CD4-positive, alpha-beta T cell (primary cell): ENCODE data around the gene RAD51B. TPM values are rescaled to one million over a fixed set of nuclear protein-coding genes. Genes with fewer than 3 reads are reported as not detected.

Source experiments
- ATAC-seq: fragments of 200-7000 bp; cut with Tn5 transposase; one replicate; pipeline ENCODE4 v1.10.0; 2022; ENCODE audit warnings: mild to moderate bottlenecking; ENCODE audit not compliant: poor library complexity
- CTCF ChIA-PET: fragments of 350-600 bp; sonication (Branson Sonifier 250); formaldehyde crosslinking; loops from one replicate; lab custom pipeline; 2021; ENCODE audit warnings: antibody characterized with exemption, inconsistent platforms; lab: Charles Lee
- POLR2A ChIA-PET: fragments of 350-600 bp; sonication (Branson Sonifier 250); formaldehyde crosslinking; loops from one replicate; lab custom pipeline; 2021; ENCODE audit warnings: antibody characterized with exemption, inconsistent platforms; lab: Charles Lee
- DNase-seq, 14 experiments: peaks; one replicate each; pipeline ENCODE4 v3.0.0-alpha.2; 2013 to 2020; ENCODE audit warnings: mixed read lengths in 2 of 14
- H3K27ac ChIP-seq, 2 donors: one replicate each; pipeline versions ENCODE4 v1.5.1 to v1.7.0; 2013; ENCODE audit warnings: low read length in 2 of 2, low read depth in 1 of 2, mild to moderate bottlenecking in 1 of 2
- H3K27me3 ChIP-seq, 2 experiments: 1 replicate in 1 of 2; 2 replicates in 1 of 2; pipeline versions ENCODE4 v1.6.1 to v1.7.0; 2013; ENCODE audit warnings: low read length in 2 of 2, control low read depth in 1 of 2, mild to moderate bottlenecking in 1 of 2, moderate library complexity in 1 of 2; ENCODE audit not compliant: insufficient read depth in 2 of 2, control insufficient read depth in 1 of 2
- H3K36me3 ChIP-seq: one replicate; pipeline ENCODE4 v1.6.1; 2013; ENCODE audit warnings: low read length, control low read depth; ENCODE audit not compliant: insufficient read depth
- H3K4me1 ChIP-seq: one replicate; pipeline ENCODE4 v1.6.1; 2013; ENCODE audit warnings: low read length, control low read depth; ENCODE audit not compliant: insufficient read depth
- H3K4me3 ChIP-seq: one replicate; pipeline ENCODE4 v1.5.1; 2013; ENCODE audit warnings: mild to moderate bottlenecking, low read length, moderate library complexity
- H3K9me3 ChIP-seq, 2 experiments: 1 replicate in 1 of 2; 2 replicates in 1 of 2; pipeline versions ENCODE4 v1.6.1 to v1.7.0; 2013; ENCODE audit warnings: low read length in 2 of 2, mild to moderate bottlenecking in 2 of 2, control low read depth in 1 of 2, moderate library complexity in 1 of 2; ENCODE audit not compliant: control insufficient read depth in 1 of 2, insufficient read depth in 1 of 2
- H3K27ac Mint-ChIP-seq: one replicate; pipeline ENCODE4 v1.8.0; 2020; ENCODE audit warnings: mixed read lengths
- H3K27me3 Mint-ChIP-seq: one replicate; pipeline ENCODE4 v1.8.0; 2021; ENCODE audit warnings: mixed read lengths
- H3K36me3 Mint-ChIP-seq: one replicate; pipeline ENCODE4 v1.8.0; 2021; ENCODE audit warnings: low read depth, mixed read lengths
- H3K4me1 Mint-ChIP-seq: one replicate; pipeline ENCODE4 v1.8.0; 2021; ENCODE audit warnings: low read depth, mixed read lengths
- H3K4me3 Mint-ChIP-seq: one replicate; pipeline ENCODE4 v1.8.0; 2020; ENCODE audit warnings: mild to moderate bottlenecking, mixed read lengths
- H3K9me3 Mint-ChIP-seq: one replicate; pipeline ENCODE4 v1.8.0; 2020; ENCODE audit warnings: mixed read lengths
- intact Hi-C, 2 experiments: fragments of 100-400 bp; cut with DNase I in 1 of 2; cut with micrococcal nuclease in 1 of 2; formaldehyde crosslinking; loops; one replicate each; pipeline versions ENCODE4 v1.15.1 to v1.9.0; 2023 to 2025; cut with DNase I, micrococcal nuclease
- total RNA-seq, 174 experiments: library from RNA in 2 of 174; stranded (reverse) in 2 of 174; gene quantifications; one replicate each; pipeline ENCODE4 v1.2.3 and lab custom pipeline; 2021 to 2026
- TF ChIP-seq, protein P1 (sequence below): fragments of 200-600 bp; IDR thresholded peaks from one replicate; pipeline ENCODE4 v1.8.0; 2022; ENCODE audit warnings: antibody characterized with exemption, mild to moderate bottlenecking

The RAD51B gene
- total RNA-seq, 2 experiments from 2014 or later: 18.4 to 20.0 TPM

DNA sequence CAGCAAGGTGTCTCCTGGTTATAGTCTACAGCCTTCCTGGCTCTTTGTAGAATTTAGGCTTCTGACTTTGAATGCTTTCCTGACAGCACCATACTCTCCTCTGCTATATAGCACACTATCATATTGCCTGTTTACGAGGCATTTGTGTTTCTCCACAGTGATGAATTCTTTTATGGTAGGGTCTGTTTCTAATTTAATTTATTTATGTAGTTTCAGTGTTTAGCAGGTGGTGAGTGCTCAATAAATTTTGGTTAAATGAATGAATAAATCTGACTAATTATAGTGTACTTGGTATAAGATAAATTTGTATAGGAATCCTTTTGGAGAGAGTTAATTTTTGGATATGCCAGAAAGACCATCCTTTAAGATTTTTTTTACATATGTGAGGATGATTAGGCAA, 115.3 kb downstream of the RAD51B start:
- Histone ChIP-seq H3K27me3 (no peaks in the 10 kb centered on the region), H3K4me1 (no peaks in the 10 kb centered on the region), H3K36me3 (no peaks in the 10 kb centered on the region), H3K4me3 (no peak overlapping the region), H3K9me3 (peaks cover 11 to 12% of the 10 kb centered on the region in 2 experiments), H3K27ac (no peak overlapping the region)
- H3K4me3 Mint-ChIP-seq: no peak overlapping the region
- POLR2A ChIA-PET: interaction anchor here (1.0 to 1.4 kb wide), 2 partner anchors 880 to 885 kb away, joined by 3 to 4 read pairs; no protein-coding TSS in a partner anchor
- no peak for ATAC-seq
- CTCF ChIA-PET: interaction anchor here (1.1 to 1.7 kb wide), 2 partner anchors 314 to 882 kb away, joined by 4 to 6 read pairs; no protein-coding TSS in a partner anchor
- H3K36me3 Mint-ChIP-seq: peaks cover 7% of the 10 kb centered on the region
- TF ChIP-seq, protein P1, sequence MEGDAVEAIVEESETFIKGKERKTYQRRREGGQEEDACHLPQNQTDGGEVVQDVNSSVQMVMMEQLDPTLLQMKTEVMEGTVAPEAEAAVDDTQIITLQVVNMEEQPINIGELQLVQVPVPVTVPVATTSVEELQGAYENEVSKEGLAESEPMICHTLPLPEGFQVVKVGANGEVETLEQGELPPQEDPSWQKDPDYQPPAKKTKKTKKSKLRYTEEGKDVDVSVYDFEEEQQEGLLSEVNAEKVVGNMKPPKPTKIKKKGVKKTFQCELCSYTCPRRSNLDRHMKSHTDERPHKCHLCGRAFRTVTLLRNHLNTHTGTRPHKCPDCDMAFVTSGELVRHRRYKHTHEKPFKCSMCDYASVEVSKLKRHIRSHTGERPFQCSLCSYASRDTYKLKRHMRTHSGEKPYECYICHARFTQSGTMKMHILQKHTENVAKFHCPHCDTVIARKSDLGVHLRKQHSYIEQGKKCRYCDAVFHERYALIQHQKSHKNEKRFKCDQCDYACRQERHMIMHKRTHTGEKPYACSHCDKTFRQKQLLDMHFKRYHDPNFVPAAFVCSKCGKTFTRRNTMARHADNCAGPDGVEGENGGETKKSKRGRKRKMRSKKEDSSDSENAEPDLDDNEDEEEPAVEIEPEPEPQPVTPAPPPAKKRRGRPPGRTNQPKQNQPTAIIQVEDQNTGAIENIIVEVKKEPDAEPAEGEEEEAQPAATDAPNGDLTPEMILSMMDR: no peak
- H3K27ac Mint-ChIP-seq: no peak overlapping the region
- H3K4me1 Mint-ChIP-seq: peaks cover 6% of the 10 kb centered on the region
- intact Hi-C loops: loop anchor here (2.0 to 5.0 kb wide), 3 partner anchors 312 to 910 kb away; no protein-coding TSS in a partner anchor
- no peaks in the 10 kb centered on the region for H3K27me3 Mint-ChIP-seq
- peaks cover 6% of the 10 kb centered on the region for H3K9me3 Mint-ChIP-seq
- no peak for DNase-seq

DNA sequence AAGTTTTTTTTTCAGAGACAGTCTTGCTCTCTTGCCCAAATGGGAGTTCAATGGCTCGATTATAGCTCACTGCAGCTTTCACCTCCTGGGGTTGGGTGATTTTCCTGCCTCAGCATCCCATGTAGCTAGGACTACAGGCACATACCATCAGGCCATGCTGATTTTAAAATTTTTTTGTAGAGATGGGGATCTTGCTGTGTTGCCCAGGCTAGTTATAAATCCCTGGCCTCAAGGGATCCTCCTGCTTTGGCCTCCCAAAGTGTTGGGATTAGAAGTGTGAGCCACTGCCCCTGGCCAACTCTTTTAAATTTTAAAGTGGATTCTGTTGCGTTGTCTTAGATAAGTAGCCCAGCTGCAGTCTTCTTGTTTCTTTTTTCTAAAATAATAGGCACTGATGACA, 115.8 kb downstream of the RAD51B start:
- H3K27me3 Mint-ChIP-seq: no peaks in the 10 kb centered on the region
- no peak overlapping the region for H3K27ac Mint-ChIP-seq
- H3K4me1 ChIP-seq: no peaks in the 10 kb centered on the region
- peaks cover 7 to 11% of the 10 kb centered on the region in 2 experiments for H3K9me3 ChIP-seq
- peaks cover 6% of the 10 kb centered on the region for H3K4me1 Mint-ChIP-seq
- intact Hi-C loops: loop anchor here (2.0 to 5.0 kb wide), 3 partner anchors 312 to 909 kb away; no protein-coding TSS in a partner anchor
- no peak overlapping the region for H3K4me3 ChIP-seq
- no peak overlapping the region for H3K27ac ChIP-seq
- H3K9me3 Mint-ChIP-seq: peaks cover under 1% of the 10 kb centered on the region
- H3K36me3 Mint-ChIP-seq: peaks cover 2% of the 10 kb centered on the region
- DNase-seq (no peak), ATAC-seq (no peak)
- no peaks in the 10 kb centered on the region for H3K36me3 ChIP-seq
- TF ChIP-seq, protein P1: no peak
- CTCF ChIA-PET: no interaction called here
- no peaks in the 10 kb centered on the region for H3K27me3 ChIP-seq
- POLR2A ChIA-PET: no interaction called here
- no peak overlapping the region for H3K4me3 Mint-ChIP-seq

DNA sequence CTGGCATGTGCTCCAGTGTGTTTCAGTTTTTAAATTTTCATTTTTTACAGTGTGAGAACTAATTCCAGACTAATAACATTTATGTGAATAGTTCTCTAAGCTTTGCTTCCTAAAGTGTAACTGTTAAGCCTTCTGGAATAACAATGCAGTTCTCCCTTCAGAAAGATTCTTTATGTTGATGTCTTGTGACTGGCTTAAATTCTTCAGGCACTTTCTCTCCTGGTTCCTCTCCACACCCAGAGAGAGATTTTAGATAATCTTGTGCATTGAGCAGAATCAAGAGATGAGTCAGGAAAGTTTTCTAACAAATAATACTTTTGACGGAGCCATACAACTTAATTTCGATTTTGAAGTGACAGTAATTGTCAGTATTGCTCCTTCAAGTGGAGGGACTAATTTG, 118.5 kb downstream of the RAD51B start:
- CTCF ChIA-PET: no interaction called here
- H3K9me3 ChIP-seq: no peaks in the 10 kb centered on the region
- TF ChIP-seq, protein P1: no peak
- no peak overlapping the region for H3K27ac Mint-ChIP-seq
- H3K4me1 Mint-ChIP-seq: peaks cover 6% of the 10 kb centered on the region
- no peaks in the 10 kb centered on the region for H3K36me3 ChIP-seq
- no peaks in the 10 kb centered on the region for H3K9me3 Mint-ChIP-seq
- DNase-seq: no peak
- no peaks in the 10 kb centered on the region for H3K36me3 Mint-ChIP-seq
- H3K4me1 ChIP-seq: no peaks in the 10 kb centered on the region
- H3K4me3 ChIP-seq: no peak overlapping the region
- POLR2A ChIA-PET: interaction anchor here (1.2 kb wide), 1 partner anchor 850 kb away, joined by 3 read pairs; no protein-coding TSS in a partner anchor
- H3K4me3 Mint-ChIP-seq: no peak overlapping the region
- ATAC-seq: no peak
- intact Hi-C loops: loop anchor here in 1 of 2 experiments (5.0 kb wide), 1 partner anchor 309 kb away; no protein-coding TSS in a partner anchor
- no peaks in the 10 kb centered on the region for H3K27me3 ChIP-seq
- H3K27ac ChIP-seq: no peak overlapping the region
- no peaks in the 10 kb centered on the region for H3K27me3 Mint-ChIP-seq
